HG02981 (cell line): ENCODE data around the gene AOC2.
"Not testable (repeated sequence)": the region's sequence is repeated elsewhere in the genome, so short reads cannot be mapped to it uniquely, and the experiment has no call there.

ENCODE experiments used
- ATAC-seq: cut with Tn5 transposase; IDR thresholded peaks from one replicate; pipeline ENCODE4 v1.9.1; 2021; ENCODE audit warnings: mild to moderate bottlenecking, moderate library complexity; ENCODE audit not compliant: unreplicated experiment

Gene AOC2

DNA sequence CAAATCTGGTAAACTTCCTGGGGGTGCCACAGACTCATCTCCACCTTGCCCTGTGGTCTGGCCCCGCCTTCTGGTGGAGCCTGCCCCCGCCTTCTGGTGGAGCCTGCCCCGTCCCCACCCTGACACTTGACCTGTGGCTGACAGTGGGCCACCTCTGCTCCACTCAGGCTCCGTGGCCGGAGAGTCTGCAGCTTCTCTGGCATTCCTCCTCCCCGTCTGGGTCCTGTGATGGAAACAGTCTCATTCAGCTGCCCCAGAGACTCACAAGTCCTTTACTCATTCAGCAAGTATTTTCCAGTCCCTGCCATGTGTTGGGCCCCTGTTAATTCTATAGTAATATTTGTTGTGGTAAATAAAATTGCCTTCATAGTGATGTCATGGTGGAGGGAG lies 35.2 kb downstream of the AOC2 start:
- ATAC-seq: no peak

DNA sequence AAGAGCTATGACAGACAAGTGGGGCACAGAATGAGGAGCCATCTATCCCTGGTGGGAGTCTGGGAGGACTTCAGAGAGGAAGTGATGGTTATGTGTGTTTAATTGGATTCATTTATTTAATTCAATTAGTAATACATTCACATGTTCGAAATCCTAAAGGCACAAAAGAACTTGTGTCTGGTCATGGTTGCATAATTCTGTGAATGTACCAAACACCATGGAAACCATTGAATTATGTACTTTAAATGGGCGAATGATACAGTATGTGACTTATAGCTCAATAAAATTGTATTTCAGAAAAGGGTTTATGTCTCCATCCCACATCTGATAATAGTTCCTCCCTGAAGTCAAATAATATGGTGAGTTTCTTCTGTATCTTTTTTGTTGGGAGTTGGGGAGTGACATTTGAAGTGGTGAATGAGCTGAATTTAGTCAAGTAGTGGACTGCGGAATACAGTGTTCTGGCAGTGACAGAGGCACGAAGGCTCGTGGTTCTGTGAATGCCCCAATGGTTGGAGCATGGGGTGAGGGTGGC lies 36.5 kb downstream of the AOC2 start:
- ATAC-seq: no peak

DNA sequence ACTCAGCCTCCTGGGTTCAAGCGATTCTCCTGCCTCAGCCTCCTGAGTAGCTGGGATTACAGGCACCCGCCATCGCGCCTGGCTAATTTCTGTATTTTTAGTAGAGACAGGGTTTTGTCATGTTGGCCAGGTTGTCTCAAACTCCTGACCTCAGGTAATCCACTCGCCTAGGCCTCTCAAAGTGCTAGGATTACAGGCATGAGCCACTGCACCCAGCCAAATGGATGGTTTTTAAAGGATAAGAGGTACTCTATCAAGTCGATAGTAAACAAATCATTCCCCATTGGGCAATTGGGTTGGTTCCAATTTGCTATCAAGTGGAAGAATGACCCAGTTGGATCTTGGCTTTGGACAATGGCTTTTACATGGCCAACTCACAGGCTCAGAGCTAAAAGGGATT lies 37.3 kb downstream of the AOC2 start:
- not testable (repeated sequence) for ATAC-seq

DNA sequence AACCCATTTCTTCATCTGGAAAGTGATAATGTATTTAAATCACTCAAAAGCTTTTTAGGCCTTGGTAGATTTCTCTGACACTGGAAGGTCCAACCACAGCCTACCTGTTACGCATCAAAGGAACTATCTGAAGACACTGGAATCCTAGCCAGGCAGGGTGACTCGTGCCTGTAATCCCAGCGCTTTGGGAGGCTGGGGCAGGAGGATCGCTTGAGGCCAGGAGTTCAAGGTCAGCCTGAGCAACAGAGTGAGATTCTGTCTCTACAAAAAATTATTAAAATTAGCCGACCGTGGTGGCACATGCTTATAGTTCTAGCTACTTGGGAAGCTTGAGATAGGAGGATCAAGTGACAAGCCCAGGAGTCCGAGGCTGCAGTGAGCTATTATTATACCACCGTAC lies 37.8 kb downstream of the AOC2 start:
- ATAC-seq: no peak

DNA sequence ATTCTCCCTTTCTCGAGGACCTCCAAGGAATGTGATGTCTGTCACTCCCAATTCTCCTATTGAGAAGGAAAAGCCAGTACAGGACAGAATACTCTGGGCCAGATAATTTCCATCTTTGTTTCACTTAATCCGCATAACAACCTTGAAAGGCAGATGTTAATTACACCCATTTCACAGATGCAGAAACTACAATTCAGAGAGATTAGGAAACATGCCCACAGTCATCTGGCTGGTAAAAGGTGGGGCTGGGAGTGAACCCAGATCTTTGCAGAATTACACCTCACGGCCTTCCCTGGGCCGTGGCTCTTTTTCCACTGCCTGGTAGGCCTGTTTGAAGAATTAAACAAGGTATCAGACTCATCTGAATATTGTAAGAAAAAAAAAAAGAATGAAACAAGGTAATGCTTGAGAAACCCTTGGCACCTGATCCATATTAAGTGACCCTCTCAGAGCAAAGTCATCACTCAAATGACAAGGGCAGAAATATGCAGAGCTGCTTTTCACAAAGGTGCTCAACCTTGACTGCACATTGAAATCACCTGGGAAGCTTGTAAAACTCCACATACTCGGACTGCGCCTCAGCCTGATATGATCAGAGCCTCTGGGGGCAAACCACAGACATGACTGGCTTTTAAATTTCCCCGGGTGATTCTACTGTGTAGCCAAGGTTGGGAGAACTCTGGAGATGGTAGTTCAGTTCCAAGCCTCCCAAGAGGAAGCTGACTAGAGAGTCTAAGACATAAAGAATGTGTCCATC lies 39.6 kb downstream of the AOC2 start:
- ATAC-seq: no peak

DNA sequence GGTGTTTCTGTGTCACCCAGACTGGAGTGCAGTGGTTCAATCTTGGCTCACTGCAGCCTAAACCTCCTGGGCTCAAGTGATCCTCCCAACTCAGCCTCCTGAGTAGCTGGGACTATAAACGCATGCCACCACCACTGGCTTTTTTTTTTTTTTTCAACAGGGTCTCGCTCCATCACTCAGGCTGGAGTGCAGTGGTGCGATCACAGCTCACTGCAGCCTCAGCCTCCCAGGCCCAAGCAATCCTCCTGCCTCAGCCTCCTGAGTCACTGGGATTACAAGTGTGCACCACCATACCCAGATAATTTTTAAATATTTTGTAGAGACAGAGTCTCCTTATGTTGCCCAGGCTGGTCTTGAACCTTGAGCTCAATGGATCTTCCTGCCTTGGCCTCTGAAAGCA lies 41.4 kb downstream of the AOC2 start:
- not testable (repeated sequence) for ATAC-seq

DNA sequence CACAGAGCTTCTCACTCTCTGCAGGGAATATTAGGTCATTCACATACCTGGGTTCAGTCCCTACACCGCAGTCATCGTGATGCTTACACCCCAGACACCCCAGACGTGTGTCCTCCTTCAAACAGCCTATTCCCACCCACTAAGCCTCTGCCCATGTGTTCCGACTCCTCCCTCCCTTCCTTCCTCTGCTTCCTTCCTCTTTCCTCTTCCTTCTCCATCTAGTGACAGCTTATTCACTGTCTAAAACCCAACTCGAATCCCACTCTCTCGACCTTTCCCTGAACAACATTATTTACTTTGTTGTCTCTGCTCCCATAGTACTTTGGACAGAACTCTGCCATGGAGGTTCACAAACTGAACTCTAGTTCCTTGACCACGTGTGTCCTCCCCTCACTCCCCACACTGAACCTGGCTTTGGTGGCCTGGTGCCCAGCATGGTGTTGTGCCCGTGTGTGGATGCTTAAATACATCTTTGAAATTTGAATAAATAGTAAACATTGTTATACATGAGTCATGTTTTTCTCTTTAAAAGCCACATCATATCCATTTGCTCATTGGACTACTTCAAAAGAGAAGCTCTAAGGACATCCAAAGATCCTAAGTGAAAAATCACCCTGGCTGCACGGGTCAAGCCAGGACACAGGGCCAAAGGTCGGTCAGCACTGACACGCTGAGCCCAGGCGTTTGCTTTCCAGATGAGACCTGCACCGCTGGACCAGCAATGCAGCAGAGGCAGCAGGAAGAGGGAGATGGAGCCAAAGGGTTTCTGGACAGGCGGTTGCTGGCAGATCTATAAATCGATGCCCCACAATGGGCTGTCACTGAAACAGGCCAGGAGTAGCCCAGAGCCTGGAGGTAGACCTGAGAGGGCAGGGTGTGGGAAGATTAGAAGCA lies 42.1 kb downstream of the AOC2 start:
- no peak for ATAC-seq

DNA sequence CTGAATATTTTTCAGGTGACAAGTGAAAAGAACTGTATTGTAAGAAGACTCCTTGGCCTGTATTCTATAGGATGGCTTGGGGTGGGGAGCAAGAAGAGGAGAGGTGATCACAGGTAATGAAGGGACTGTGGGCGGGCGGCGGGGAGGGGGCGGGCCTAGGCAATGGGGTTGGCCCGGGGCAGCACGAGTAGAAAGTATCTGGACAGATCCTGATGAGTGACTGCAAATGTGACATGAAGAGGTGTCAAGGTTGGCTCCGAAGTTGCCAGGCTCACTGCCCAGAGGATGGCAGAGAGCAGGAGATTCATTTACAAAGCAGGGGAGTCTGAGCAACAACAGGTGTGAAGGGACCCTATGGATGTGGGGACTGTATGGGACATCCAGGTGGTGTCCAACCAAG lies 45.4 kb downstream of the AOC2 start:
- no peak for ATAC-seq

DNA sequence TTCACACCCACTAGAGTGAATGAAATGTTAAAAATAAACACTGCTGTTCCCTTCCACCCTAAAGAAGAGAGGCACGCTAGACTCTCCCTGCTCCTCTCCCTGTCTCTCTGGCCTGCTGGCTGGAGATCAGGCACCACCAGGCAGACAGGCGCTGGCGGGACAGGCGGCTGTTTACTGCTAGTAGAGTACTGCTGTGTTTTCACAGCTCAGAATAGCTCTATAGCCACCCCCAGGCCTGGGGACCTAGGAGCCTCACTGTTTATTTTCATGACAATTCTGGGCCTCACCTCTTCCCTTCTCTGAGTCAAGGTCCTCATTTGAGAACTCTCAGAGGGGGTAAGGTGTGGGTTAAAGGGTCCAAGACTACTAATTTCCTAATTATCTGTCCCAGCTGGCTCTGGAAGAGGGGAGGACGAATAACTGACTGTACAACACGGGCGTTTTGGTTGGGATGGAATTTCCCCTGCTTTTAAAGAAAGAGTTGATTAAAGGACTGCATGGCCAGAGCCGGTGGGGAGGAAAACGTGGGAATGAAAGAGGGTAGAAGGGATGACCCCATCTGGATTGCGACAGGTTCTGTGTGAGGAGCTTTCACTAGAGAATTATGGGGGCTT lies 47.3 kb downstream of the AOC2 start:
- ATAC-seq: no peak

DNA sequence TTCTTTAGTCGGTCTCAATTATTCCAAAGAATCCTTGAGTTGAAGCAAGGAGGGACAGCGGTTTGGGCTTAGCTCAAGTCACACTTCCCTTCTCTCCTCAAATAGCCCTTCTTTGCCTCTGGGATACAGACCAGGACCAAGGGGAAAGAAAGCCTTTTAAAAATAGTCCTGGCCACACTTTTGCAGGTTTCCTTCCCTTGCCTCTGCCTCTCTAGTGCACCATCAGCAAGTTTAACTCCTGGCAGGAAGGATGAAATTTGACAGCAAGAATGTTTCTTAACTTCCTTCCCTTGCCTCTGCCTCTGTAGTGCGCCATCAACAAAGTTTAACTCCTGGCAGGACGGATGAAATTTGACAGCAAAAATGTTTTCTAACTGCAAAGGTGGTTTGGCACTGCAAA lies 49.0 kb downstream of the AOC2 start:
- no peak for ATAC-seq

DNA sequence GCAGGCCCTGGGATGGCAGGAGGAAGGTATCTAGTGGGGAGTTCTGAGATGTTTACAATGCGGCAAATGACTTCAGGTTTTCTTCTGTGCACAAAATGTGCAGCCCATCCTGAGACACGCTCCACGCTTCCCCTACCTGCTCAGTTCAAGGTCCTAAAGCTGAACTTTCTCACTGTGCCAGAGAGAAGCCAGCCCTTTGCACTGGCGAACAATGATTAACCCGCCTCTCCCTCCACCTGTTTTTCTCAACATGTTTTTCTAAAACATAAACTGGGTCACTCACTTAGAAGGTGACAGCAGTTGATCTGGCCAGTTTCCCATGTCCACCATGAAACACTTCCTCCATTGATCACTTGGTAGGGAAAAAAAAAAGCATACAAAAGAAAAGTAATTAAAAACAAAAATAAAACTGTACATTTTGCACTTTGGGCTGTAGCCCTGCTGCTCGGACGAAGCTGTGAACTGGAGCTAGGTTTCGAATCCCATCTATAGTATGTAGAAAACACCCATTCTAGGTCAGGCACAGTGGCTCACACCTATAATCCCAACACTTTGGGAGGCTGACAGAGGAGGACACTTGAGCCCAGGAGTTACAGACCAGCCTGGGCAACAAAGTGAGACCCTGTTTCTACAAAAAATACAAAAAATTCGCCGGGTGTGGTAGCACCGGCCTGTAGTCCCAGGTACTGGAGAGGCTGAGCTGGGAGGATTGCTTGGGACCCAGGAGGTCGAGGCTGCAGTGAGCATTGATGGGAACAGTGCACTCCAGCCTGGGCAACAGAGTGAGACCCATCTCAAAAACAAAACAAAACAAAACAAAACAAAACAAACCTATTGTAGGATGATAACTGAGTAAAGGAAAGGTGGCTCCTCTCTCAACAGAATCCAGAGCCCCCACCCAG lies 50.2 kb downstream of the AOC2 start:
- no peak for ATAC-seq

DNA sequence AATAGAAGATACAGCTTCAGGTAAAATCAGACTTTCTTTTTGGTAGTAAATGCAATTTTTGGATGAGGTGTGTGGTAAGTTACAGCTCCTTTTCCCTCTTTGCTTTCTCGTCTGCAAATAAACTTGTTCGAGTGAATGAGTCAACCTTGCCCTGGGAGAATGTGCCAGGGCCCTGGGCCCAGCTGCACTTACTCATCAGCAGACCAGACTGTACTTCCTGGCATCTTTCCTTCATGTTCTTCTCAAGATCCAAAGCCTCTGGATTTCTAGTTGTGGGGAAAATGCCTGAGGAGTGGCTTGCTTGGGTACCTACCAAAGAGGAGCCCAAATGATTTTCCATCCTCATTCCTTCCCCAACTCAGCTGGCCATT lies 50.8 kb downstream of the AOC2 start:
- no peak for ATAC-seq

DNA sequence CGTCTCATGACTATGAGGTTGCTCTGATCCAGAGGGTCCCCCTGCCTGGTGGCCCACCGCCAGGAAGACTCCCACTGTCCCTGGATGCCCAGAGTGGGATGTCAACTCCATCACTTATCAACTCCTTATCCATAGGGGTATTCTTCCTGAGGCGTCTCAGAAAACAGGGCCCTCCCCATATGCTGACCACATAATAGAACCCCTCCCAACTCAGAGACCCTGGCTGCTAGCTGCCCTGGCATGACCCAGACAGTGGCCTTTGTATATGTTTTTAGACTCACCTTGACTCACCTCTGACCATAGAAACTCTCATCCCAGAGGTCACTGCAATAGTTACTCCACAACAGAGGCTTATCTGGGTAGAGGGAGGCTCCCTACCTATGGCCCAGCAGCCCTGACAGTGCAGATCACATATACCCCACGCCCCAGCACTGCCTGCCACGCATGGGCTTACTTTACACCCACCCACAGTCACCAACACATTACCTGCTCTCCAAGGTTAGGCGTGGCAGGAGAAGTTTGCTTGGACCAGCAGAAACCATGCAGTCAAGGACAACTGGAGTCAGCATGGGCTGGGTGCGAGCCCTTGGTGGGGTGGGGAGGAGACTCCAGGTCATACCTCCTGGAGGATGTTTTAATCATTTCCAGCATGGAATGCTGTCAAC lies 53.9 kb downstream of the AOC2 start:
- ATAC-seq: no peak

DNA sequence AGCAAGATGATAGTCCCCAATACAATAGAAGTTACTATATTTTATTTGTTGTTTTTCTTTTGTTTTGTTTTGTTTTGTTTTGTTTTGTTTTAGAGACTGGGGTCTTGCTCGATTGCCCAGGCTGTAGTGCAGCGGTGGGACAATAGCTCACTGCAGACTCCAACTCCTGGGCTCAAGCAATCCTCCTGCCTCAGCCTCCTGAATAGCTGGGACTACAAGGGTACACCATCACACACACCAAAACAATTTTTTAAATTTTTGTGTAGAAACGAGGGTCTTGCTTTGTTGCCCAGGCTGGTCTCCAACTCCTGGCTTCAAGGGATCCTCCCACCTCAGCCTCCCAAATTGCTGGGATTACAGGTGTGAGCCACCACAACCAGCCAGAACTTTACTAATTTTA lies 55.6 kb downstream of the AOC2 start:
- not testable (repeated sequence) for ATAC-seq
